ENCODE measurements around the gene SACS. TPM values are rescaled to one million over a fixed set of nuclear protein-coding genes. Genes with fewer than 3 reads are reported as not detected.

SACS gene
- total and polyA plus RNA-seq, 2 donors (not counting 3 experiments of a cell fraction or from before 2014, with no cell fraction given) = 14.8 to 72.7 TPM

- no peak overlapping the region for H2AFZ ChIP-seq (ENCODE audit: low read depth, low read length)
- no peak overlapping the region for H3K9ac ChIP-seq (replicated peaks; ENCODE audit: extremely low read depth, insufficient read depth, low read length)
- no peak for FAIRE-seq
- no peaks in the 10 kb centered on the region for H3K9me3 ChIP-seq (replicated peaks; ENCODE audit: control insufficient read depth, insufficient read depth, low read length)
- H3K36me3 ChIP-seq (ENCODE audit: control insufficient read depth in 2 of 2, extremely low read depth in 1 of 2, insufficient read depth in 2 of 2, low read length in 2 of 2) = no peaks in the 10 kb centered on the region
- CTCF ChIA-PET = no interaction called here
- dilution Hi-C loops (cut with MboI; ENCODE audit: extremely low pct_ligation_motif_present, low sequenced_read_pairs) (no loop called here), intact Hi-C loops (cut with micrococcal nuclease) (no loop called here)
- H3K27ac ChIP-seq (ENCODE audit: insufficient read depth, low read depth, low read length) = no peak overlapping the region
- H3K79me2 ChIP-seq (ENCODE audit: control insufficient read depth, insufficient read depth, low read length) = no peaks in the 10 kb centered on the region
- DNase-seq (ENCODE audit: low read depth, low spot score) = peak; percentile 56
- no peak overlapping the region for H3K4me2 ChIP-seq (ENCODE audit: insufficient read depth, low read length)
- no peaks in the 10 kb centered on the region for H4K20me1 ChIP-seq (replicated peaks; ENCODE audit: control insufficient read depth, extremely low read depth, insufficient read depth, low read length)
- no peak for TF ChIP-seq CTCF (IDR thresholded peaks at IDR 0.05; ENCODE audit: extremely low read depth in 1 of 2, insufficient read depth in 1 of 2, low read depth in 1 of 2, low read length in 2 of 2)
- TF ChIP-seq POLR2AphosphoS5 (IDR thresholded peaks at IDR 0.05; ENCODE audit: insufficient read depth, low read depth, low read length) = no peak
- no peak for TF ChIP-seq POLR2A (IDR thresholded peaks at IDR 0.05; ENCODE audit: low read depth, low read length)
- TF ChIP-seq EZH2 (IDR thresholded peaks at IDR 0.05; ENCODE audit: borderline replicate concordance, low read depth, low read length, severe bottlenecking) = no peak
- TF ChIP-seq MYC (IDR thresholded peaks at IDR 0.05; ENCODE audit: low read depth, low read length) = no peak
- TF ChIP-seq JUN (IDR thresholded peaks at IDR 0.05; ENCODE audit: borderline replicate concordance, insufficient read depth, insufficient read length, low read depth) = no peak
- no peak for TF ChIP-seq GATA2 (IDR thresholded peaks at IDR 0.05; ENCODE audit: insufficient read depth, insufficient read length, low read depth, low read length)
- no peak for TF ChIP-seq FOS (IDR thresholded peaks at IDR 0.05; ENCODE audit: borderline replicate concordance, insufficient read depth, low read length)
- no peak for TF ChIP-seq MAX (IDR thresholded peaks at IDR 0.05; ENCODE audit: insufficient read depth, insufficient read length)
- peaks cover 39% of the 10 kb centered on the region for H3K4me1 ChIP-seq (ENCODE audit: control insufficient read depth, extremely low read depth, insufficient read depth, low read length)
- no peaks in the 10 kb centered on the region for H3K9me1 ChIP-seq (replicated peaks; ENCODE audit: control insufficient read depth, extremely low read depth, insufficient read depth, low read length)
- POLR2A ChIA-PET = no interaction called here
- BruUV-seq (replicated peaks) = no TSS peak
- no peak overlapping the region for H3K4me3 ChIP-seq (replicated peaks in 1 of 3; ENCODE audit: insufficient read depth in 1 of 3, low read depth in 1 of 3, low read length in 3 of 3)
- no peaks in the 10 kb centered on the region for H3K27me3 ChIP-seq (ENCODE audit: control insufficient read depth in 2 of 2, insufficient read depth in 2 of 2, low read length in 2 of 2)
Observed at GRCh38 chr13:23381866-23382265, 51.6 kb downstream of the SACS start.
